WTC11 (cell line): ENCODE measurements around the gene SYTL2. TPM values are rescaled to one million over a fixed set of nuclear protein-coding genes. Genes with fewer than 3 reads are reported as not detected.

Source experiments
- ATAC-seq: fragments of 200-7000 bp; cut with Tn5 transposase; 2 replicates; pipeline ENCODE4 v1.10.0; 2021; ENCODE audit warnings: mild to moderate bottlenecking, moderate library complexity
- CTCF ChIA-PET: fragments of 300-600 bp; sonication (Branson Sonifier 250); formaldehyde crosslinking; loops from one replicate; lab custom pipeline; 2021; ENCODE audit warnings: antibody characterized with exemption; lab: Charles Lee
- POLR2A ChIA-PET: fragments of 350-600 bp; sonication (Branson Sonifier 250); formaldehyde crosslinking; loops from one replicate; lab custom pipeline; 2021; ENCODE audit warnings: antibody characterized with exemption; lab: Charles Lee
- DNase-seq: peaks from one replicate; pipeline ENCODE4 v3.0.0; 2021; ENCODE audit warnings: low spot score
- H3K27ac Mint-ChIP-seq: 2 replicates; pipeline ENCODE4 v1.8.0; 2021; ENCODE audit warnings: mixed read lengths
- H3K27me3 Mint-ChIP-seq: 2 replicates; pipeline ENCODE4 v1.8.0; 2021; ENCODE audit warnings: low read depth, mild to moderate bottlenecking, moderate library complexity, mixed read lengths
- H3K36me3 Mint-ChIP-seq: 2 replicates; pipeline ENCODE4 v1.8.0; 2021; ENCODE audit warnings: mixed read lengths
- H3K4me1 Mint-ChIP-seq: 2 replicates; pipeline ENCODE4 v1.8.0; 2022; ENCODE audit warnings: mixed read lengths
- H3K4me3 Mint-ChIP-seq: 2 replicates; pipeline ENCODE4 v1.8.0; 2021; ENCODE audit warnings: mild to moderate bottlenecking, moderate library complexity, mixed read lengths
- H3K9me3 Mint-ChIP-seq: 2 replicates; pipeline ENCODE4 v1.8.0; 2021; ENCODE audit warnings: mixed read lengths
- CREB1 ChIP-seq: sonication (generic); formaldehyde crosslinking; IDR thresholded peaks from 2 replicates; pipeline ENCODE4 v1.8.0; 2023; ENCODE audit warnings: mild to moderate bottlenecking, missing genetic modification reagents
- ELF4 ChIP-seq: sonication (generic); formaldehyde crosslinking; IDR thresholded peaks from 2 replicates; pipeline ENCODE4 v1.8.1; 2022; ENCODE audit warnings: low read depth, mild to moderate bottlenecking, moderate library complexity, missing genetic modification reagents
- FOXP4 ChIP-seq: sonication (generic); formaldehyde crosslinking; IDR thresholded peaks from 2 replicates; pipeline ENCODE4 v1.8.0; 2022; ENCODE audit warnings: mild to moderate bottlenecking, missing genetic modification reagents
- GABPB1 ChIP-seq: sonication (generic); formaldehyde crosslinking; IDR thresholded peaks from 2 replicates; pipeline ENCODE4 v1.8.1; 2023; ENCODE audit warnings: mild to moderate bottlenecking, missing genetic modification reagents
- MYBL2 ChIP-seq: sonication (generic); formaldehyde crosslinking; IDR thresholded peaks from 2 replicates; pipeline ENCODE4 v1.8.1; 2023; ENCODE audit warnings: mild to moderate bottlenecking, moderate library complexity, missing genetic modification reagents
- RELA ChIP-seq: sonication (generic); formaldehyde crosslinking; IDR thresholded peaks from 2 replicates; pipeline ENCODE4 v1.8.1; 2022; ENCODE audit warnings: missing genetic modification reagents, mild to moderate bottlenecking, borderline replicate concordance
- RORB ChIP-seq: fragments of 250-450 bp; sonication (Bioruptor Pico); IDR thresholded peaks from 2 replicates; pipeline ENCODE4 v1.9.0; 2021; ENCODE audit warnings: mild to moderate bottlenecking
- SP1 ChIP-seq: sonication (generic); formaldehyde crosslinking; conservative IDR thresholded peaks from 2 replicates; pipeline ENCODE4 v1.8.1; 2022; ENCODE audit warnings: missing genetic modification reagents
- ZNF121 ChIP-seq: sonication (generic); formaldehyde crosslinking; IDR thresholded peaks from 2 replicates; pipeline ENCODE4 v1.8.0; 2023; ENCODE audit warnings: missing genetic modification reagents
- ZNF281 ChIP-seq: sonication (generic); formaldehyde crosslinking; IDR thresholded peaks from 2 replicates; pipeline ENCODE4 v1.8.0; 2023; ENCODE audit warnings: mild to moderate bottlenecking, missing genetic modification reagents
- ZNF317 ChIP-seq: sonication (generic); formaldehyde crosslinking; IDR thresholded peaks from 2 replicates; pipeline ENCODE4 v1.8.1; 2023; ENCODE audit warnings: low read depth, mild to moderate bottlenecking, moderate library complexity, missing genetic modification reagents, borderline replicate concordance
- ZNF416 ChIP-seq: fragments of 250-450 bp; sonication (Bioruptor Pico); IDR thresholded peaks from 2 replicates; pipeline ENCODE4 v1.9.0; 2021; ENCODE audit warnings: mild to moderate bottlenecking, inconsistent platforms
- ZSCAN18 ChIP-seq: fragments of 250-450 bp; sonication (Bioruptor Pico); IDR thresholded peaks from 2 replicates; pipeline ENCODE4 v2.1.2; 2022; ENCODE audit warnings: mild to moderate bottlenecking, moderate library complexity
- total RNA-seq: library from RNA; stranded (reverse); gene quantifications from 3 replicates; pipeline ENCODE4 v1.2.3, GENCODE V29; 2021
- TF ChIP-seq, protein P1 (sequence below): fragments of 250-450 bp; sonication (Bioruptor Pico); conservative IDR thresholded peaks from 2 replicates; pipeline ENCODE4 v1.9.0; 2021; ENCODE audit warnings: mild to moderate bottlenecking
- TF ChIP-seq, protein P2 (sequence below): sonication (generic); formaldehyde crosslinking; IDR thresholded peaks from 2 replicates; pipeline ENCODE4 v1.8.0; 2022; ENCODE audit warnings: missing genetic modification reagents
- TF ChIP-seq, protein P3 (sequence below): fragments of 250-450 bp; sonication (Bioruptor Pico); IDR thresholded peaks from 2 replicates; pipeline ENCODE4 v1.9.0; 2021; ENCODE audit warnings: mild to moderate bottlenecking

The SYTL2 gene
- total RNA-seq, 1 experiment from 2014 or later, result 7.1 TPM

DNA sequence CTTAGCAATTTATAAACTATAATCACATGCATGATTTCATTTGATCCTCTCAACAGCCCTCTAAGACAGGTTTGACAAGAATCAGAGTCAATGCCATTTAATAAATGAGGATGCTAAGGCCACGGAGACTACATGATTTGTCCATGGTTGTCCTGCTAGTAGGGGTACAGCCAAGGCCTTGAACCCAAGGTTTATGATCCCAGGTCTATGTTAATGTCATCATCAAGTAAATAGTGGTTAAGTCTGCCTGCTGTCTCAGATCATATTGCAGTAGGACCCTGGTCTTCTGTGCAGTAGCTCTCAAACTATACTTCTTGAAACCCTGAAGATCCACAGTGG is 17.7 kb upstream of the SYTL2 start:
- ATAC-seq, result no peak
- Mint-ChIP-seq H3K4me1 (peaks cover 10% of the 10 kb centered on the region), H3K27ac (no peak overlapping the region), H3K27me3 (peaks cover 4% of the 10 kb centered on the region), H3K36me3 (no peaks in the 10 kb centered on the region), H3K9me3 (peaks cover 12% of the 10 kb centered on the region; the same call in 1 of the 2 replicates), H3K4me3 (no peak overlapping the region)
- POLR2A ChIA-PET, result no interaction called here
- CTCF ChIA-PET, result no interaction called here
- no peak for DNase-seq
- TF ChIP-seq ELF4 (CRISPR knock-in tag) (no peak), MYBL2 (CRISPR knock-in tag) (no peak), FOXP4 (CRISPR knock-in tag) (no peak), RORB (CRISPR knock-in tag) (no peak), RELA (CRISPR knock-in tag) (no peak), ZSCAN18 (CRISPR knock-in tag) (no peak), ZNF121 (CRISPR knock-in tag) (no peak), GABPB1 (CRISPR knock-in tag) (no peak), CREB1 (no peak), ZNF317 (no peak), ZNF416 (CRISPR knock-in tag) (no peak), SP1 (CRISPR knock-in tag) (no peak), ZNF281 (CRISPR knock-in tag) (no peak)
- TF ChIP-seq, protein P1, sequence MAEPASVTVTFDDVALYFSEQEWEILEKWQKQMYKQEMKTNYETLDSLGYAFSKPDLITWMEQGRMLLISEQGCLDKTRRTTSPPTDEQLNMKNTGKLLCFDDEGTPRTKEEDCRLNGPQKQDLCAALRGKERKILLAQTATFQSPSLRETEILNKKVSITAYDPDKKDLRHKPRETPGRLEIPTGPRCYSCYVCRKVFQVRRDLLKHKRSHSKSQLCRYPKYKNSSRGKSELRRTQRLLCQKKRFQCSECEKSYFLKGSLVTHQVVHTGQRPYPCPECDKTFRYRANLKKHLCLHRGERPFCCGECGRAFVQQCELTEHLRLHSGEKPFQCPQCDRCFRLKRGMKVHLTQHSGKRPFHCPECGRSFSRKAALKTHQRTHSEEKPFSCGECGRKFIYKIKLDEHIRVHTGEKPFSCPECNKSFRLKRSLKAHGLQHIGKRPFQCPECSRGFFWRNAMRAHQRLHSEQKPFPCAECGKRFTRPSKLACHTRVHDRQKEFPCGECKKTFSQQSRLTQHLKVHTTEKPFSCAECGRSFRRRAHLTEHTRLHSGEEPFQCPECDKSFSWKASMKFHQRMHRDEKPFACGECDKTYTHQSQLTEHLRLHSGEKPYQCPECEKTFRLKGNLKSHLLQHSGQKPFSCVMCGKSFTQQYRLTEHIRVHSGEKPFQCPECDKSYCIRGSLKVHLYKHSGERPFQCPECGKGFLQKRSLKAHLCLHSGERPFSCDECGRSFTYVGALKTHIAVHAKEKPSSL (CRISPR knock-in tag), result no peak
- TF ChIP-seq, protein P2, sequence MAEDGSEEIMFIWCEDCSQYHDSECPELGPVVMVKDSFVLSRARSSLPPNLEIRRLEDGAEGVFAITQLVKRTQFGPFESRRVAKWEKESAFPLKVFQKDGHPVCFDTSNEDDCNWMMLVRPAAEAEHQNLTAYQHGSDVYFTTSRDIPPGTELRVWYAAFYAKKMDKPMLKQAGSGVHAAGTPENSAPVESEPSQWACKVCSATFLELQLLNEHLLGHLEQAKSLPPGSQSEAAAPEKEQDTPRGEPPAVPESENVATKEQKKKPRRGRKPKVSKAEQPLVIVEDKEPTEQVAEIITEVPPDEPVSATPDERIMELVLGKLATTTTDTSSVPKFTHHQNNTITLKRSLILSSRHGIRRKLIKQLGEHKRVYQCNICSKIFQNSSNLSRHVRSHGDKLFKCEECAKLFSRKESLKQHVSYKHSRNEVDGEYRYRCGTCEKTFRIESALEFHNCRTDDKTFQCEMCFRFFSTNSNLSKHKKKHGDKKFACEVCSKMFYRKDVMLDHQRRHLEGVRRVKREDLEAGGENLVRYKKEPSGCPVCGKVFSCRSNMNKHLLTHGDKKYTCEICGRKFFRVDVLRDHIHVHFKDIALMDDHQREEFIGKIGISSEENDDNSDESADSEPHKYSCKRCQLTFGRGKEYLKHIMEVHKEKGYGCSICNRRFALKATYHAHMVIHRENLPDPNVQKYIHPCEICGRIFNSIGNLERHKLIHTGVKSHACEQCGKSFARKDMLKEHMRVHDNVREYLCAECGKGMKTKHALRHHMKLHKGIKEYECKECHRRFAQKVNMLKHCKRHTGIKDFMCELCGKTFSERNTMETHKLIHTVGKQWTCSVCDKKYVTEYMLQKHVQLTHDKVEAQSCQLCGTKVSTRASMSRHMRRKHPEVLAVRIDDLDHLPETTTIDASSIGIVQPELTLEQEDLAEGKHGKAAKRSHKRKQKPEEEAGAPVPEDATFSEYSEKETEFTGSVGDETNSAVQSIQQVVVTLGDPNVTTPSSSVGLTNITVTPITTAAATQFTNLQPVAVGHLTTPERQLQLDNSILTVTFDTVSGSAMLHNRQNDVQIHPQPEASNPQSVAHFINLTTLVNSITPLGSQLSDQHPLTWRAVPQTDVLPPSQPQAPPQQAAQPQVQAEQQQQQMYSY (CRISPR knock-in tag), result no peak
- TF ChIP-seq, protein P3, sequence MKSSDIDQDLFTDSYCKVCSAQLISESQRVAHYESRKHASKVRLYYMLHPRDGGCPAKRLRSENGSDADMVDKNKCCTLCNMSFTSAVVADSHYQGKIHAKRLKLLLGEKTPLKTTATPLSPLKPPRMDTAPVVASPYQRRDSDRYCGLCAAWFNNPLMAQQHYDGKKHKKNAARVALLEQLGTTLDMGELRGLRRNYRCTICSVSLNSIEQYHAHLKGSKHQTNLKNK (CRISPR knock-in tag), result no peak
